HG03135 (cell line): ENCODE data around the gene CFAP100.

ENCODE experiments used
- ATAC-seq: cut with Tn5 transposase; IDR thresholded peaks from one replicate; pipeline ENCODE4 v1.9.1; 2021; ENCODE audit warnings: mild to moderate bottlenecking, moderate library complexity; ENCODE audit not compliant: unreplicated experiment

Gene CFAP100

DNA sequence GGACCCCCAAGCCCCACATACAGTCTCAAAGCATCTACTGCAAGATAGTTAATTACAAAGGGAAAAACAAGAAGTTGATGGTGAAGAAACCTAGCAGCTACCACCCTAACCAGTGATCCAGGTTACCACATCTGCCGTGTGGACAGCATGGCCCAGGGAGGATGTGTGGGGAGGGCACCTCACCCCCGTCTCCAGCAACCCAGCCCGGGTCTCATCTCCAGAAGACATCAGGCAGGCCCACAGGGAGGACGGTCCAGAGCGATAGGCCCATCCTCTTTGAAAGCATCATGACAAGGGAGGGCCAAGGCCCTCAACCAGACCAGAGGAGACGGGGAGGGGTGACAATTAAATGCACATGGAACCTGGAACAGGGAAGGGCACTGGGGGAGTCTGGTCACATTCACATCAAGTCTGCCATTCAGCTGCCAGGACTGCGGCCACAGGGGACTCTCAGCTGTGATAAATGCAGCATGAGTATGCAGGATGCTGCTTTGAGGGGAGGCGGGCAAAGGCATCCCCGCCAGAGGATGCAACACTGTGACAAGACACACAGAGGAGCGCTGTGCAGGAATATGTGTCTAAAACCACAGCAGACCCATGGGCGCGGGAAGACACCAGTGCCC, 62.2 kb downstream of the CFAP100 start:
- no peak for ATAC-seq

DNA sequence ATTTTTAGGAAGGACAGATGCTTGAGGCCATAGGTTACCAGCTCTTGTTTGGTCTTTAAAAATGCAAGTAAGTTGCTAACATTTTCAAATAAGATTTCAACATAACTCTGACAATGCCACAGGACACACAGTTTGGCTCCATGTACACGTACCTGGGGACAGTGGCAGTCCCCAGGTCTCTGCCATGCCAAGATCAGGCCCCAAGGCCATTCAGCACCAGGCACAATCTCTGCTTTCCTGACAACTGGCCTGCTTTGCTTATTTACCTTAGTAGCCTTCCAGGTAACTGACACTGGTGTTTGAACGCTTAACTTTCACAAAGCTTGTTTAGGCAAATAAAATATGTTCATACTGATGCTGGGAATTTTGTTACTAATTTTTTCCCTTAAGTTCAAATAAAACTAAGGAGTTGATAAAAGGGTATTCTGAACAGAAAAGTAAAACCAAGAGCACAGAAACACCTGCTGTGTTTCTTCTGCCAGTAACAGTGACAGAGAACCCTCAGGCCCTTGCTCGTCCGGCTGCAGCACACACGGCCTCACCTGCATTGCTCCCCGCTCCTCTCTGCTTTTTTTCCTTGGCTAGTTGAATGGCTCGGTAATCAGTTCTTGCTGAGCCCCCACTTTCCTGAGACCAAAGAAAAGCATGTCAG, 64.5 kb downstream of the CFAP100 start:
- no peak for ATAC-seq

- no peak for ATAC-seq
Measured at GRCh38 chr3:126459763-126460127, 65.0 kb downstream of the CFAP100 start.

- ATAC-seq, result no peak
Measured at GRCh38 chr3:126460381-126460780, 65.7 kb downstream of the CFAP100 start.

GRCh38 chr3:126461450-126462070, 66.9 kb downstream of the CFAP100 start:
- no peak for ATAC-seq

- ATAC-seq, result no peak
Measured at GRCh38 chr3:126463521-126463920, 68.8 kb downstream of the CFAP100 start.

GRCh38 chr3:126464093-126464492, 69.4 kb downstream of the CFAP100 start:
- ATAC-seq, result no peak

GRCh38 chr3:126464494-126464893, 69.8 kb downstream of the CFAP100 start:
- ATAC-seq, result no peak

DNA sequence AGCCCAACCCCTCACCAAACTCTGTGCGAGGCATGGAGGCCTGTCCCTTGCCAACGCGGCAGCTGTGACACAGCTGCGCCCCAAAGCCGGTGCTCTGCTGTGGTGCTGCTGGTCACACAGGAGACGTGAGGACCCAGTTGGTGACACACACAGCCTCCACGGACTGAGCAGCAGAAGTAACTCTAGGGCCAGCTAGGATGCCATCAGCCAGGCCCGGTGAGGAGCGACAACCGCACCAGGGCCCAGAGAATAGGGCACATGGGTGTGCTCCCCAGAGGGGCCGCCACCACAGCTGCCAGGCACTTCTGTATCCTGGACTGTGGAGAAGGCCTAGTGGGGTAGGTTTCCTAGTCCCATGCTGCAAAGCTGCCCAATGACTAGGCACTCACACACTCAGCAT, 70.3 kb downstream of the CFAP100 start:
- no peak for ATAC-seq

DNA sequence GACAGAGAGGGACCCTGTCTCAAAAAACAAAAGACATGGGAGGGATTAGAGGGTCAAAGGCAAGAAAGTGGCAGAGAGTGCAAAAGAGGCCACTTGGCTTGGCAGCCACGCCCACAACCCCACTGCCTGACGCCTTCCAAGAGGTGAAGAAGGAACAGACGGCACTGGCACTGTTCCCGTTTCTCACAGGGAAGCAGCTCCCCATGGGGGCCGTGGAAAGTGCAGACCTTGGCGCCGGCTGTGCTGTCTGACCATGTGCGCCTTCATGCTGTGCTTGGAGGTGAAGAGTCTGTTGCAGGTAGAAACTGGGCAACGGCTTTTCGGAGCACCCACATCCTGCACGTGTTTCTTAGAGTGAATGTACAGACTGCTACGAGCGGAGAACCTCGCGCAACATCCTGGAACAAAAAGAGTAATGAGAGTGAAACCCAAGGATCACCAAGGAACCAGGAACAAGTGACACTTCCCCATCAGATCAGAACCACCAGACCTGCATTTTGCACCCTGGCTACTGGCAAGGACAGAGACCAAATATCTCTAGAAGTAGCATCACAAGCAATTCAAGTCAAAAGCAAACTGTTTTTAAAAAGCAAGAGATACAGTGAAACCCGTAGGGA, 71.3 kb downstream of the CFAP100 start:
- no peak for ATAC-seq

- ATAC-seq, result no peak
Measured at GRCh38 chr3:126466886-126467610, 72.3 kb downstream of the CFAP100 start.

DNA sequence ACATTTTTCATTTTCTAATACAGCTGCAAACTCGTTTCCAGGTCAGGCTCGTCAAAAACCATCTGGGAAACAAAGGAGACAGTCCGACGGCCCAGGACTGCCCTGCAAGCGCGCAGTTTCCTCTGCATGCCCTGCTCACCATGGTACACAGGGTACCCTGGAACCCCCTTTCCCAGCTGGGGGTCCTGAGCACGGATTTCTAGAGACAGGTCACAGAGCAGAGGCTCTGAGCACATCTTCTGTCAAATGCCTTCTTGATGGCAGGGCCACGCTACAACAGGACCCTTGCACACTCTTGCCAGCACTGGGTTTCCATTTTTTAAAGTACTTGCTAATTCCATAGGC, 72.9 kb downstream of the CFAP100 start:
- no peak for ATAC-seq

DNA sequence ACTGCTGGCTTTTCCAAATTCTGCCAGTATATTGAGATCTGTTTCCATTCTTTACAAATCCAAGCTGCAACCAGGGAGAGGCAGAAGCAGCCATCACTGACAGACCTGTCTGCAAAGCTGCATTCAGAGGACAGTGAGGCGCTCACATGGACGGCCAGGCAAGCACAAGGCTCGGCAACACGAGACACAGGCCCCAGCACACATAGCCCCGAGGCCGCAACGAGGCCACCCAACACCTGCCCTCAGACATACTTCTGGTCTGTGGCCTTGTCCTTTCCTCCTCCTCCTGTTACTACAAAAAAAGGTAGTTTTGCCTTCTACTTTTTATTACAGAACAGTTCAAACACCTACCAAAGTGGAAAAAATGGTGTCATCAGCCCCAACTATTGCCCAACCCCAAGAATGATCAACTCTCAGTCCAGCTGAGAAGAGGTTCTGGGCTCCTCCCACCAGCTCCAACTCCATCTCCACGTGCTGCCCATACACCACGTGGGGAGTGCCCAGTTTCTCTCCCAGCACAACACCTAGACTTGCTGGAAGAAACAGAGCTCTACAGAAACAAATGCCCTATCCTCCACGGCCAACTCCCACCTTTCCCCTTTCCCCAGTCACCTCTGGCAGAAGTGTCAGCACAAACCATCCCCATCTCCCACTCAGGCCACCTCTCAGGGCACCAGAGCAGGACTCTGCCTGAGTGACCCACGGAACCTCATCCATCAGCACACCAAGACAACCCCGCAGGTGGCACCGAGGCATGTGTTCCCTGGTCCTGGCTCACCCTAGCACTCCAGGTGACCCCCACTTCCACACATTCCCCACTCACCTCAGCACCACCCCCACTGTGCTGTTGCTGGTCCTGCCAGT, 73.6 kb downstream of the CFAP100 start:
- ATAC-seq, result no peak

DNA sequence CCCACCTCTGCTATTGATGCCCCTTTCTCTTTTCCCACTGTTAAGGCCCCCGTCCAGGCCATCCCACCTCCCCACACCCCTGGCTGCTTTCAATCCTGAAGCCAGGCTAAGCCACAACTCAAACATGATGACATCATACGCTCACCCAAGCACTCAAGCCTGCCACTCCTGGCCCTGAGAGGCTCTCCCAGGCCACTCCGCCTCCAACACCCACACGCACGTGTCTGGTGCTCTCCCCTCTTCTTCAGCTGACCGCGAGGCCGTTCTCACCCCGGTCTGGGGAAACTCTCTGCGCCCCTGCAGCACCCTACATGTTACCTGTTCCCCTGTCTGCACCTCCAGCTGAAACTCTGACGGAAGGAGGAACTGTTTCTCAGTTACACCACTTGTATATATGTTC, 74.8 kb downstream of the CFAP100 start:
- no peak for ATAC-seq

GRCh38 chr3:126472277-126473006, 77.7 kb downstream of the CFAP100 start:
- no peak for ATAC-seq

GRCh38 chr3:126473292-126474168, 78.8 kb downstream of the CFAP100 start:
- ATAC-seq, result no peak

GRCh38 chr3:126474498-126475412, 80.0 kb downstream of the CFAP100 start:
- peak; percentile 31 for ATAC-seq
